OCI-LY1 (cell line): ENCODE measurements around the gene MRGPRF.

Experiments used
- H2AFZ ChIP-seq: fragments of 200-600 bp; sonication (generic), shearing (Covaris generic); 2 replicates; pipeline ENCODE4 v1.6.0; 2014; ENCODE audit warnings: antibody characterized with exemption, mild to moderate bottlenecking, low read length
- H3F3A ChIP-seq: fragments of 200-600 bp; sonication (generic), shearing (Covaris generic); 2 replicates; pipeline ENCODE4 v1.6.0; 2014; ENCODE audit warnings: mild to moderate bottlenecking, antibody characterized with exemption, low read length, moderate library complexity; ENCODE audit not compliant: insufficient read depth
- H3K27ac ChIP-seq: fragments of 200-600 bp; sonication (generic); 2 replicates; pipeline ENCODE4 v1.5.1; 2014; ENCODE audit warnings: low read length, mixed run types, mild to moderate bottlenecking, low read depth; ENCODE audit not compliant: poor library complexity, severe bottlenecking
- H3K27me3 ChIP-seq: fragments of 200-600 bp; sonication (generic); 2 replicates; pipeline ENCODE4 v1.6.0; 2014; ENCODE audit warnings: antibody characterized with exemption, mild to moderate bottlenecking, low read length, moderate library complexity; ENCODE audit not compliant: insufficient read depth
- H3K36me3 ChIP-seq: fragments of 200-600 bp; sonication (generic); 2 replicates; pipeline ENCODE4 v1.6.1; 2014; ENCODE audit warnings: mild to moderate bottlenecking, antibody characterized with exemption, low read length, moderate library complexity, mixed read lengths; ENCODE audit not compliant: insufficient read depth
- H3K4me1 ChIP-seq: fragments of 200-600 bp; sonication (generic); 2 replicates; pipeline ENCODE4 v1.5.1; 2014; ENCODE audit warnings: mild to moderate bottlenecking, low read length, moderate library complexity; ENCODE audit not compliant: insufficient read depth, severe bottlenecking
- H3K4me2 ChIP-seq: fragments of 200-600 bp; sonication (generic), shearing (Covaris generic); 2 replicates; pipeline ENCODE4 v1.6.1; 2014; ENCODE audit warnings: low read length
- H3K4me3 ChIP-seq: fragments of 200-600 bp; sonication (generic); 2 replicates; pipeline ENCODE4 v1.5.1; 2014; ENCODE audit warnings: low read length, low read depth, mild to moderate bottlenecking, mixed read lengths; ENCODE audit not compliant: poor library complexity, severe bottlenecking
- H3K79me2 ChIP-seq: fragments of 200-600 bp; shearing (Covaris generic); 2 replicates; pipeline ENCODE4 v1.6.1; 2016; ENCODE audit warnings: mixed run types, low read length, mixed read lengths; ENCODE audit not compliant: insufficient read depth
- H3K9ac ChIP-seq: fragments of 200-600 bp; sonication (generic), shearing (Covaris generic); 2 replicates; pipeline ENCODE4 v1.6.1; 2014; ENCODE audit warnings: mild to moderate bottlenecking, low read length, mixed read lengths
- H3K9me2 ChIP-seq: fragments of 200-600 bp; sonication (generic), shearing (Covaris generic); 2 replicates; pipeline ENCODE4 v1.6.1; 2014; ENCODE audit warnings: low read depth, mild to moderate bottlenecking, low read length, mixed read lengths
- H3K9me3 ChIP-seq: fragments of 200-600 bp; shearing (Covaris generic); 2 replicates; pipeline ENCODE4 v1.6.1; 2014; ENCODE audit warnings: low read length, mixed read lengths
- H4K20me1 ChIP-seq: fragments of 200-600 bp; sonication (generic), shearing (Covaris generic); 2 replicates; pipeline ENCODE4 v1.6.0; 2016; ENCODE audit warnings: mild to moderate bottlenecking, low read length; ENCODE audit not compliant: insufficient read depth
- CTCF ChIP-seq: fragments of 200-600 bp; sonication (generic), shearing (Covaris generic); IDR thresholded peaks from 2 replicates; pipeline ENCODE4 v1.5.1; 2017; ENCODE audit warnings: mild to moderate bottlenecking, antibody characterized with exemption, low read length, moderate library complexity, mixed read lengths
- EZH2 ChIP-seq: fragments of 200-600 bp; sonication (generic), shearing (Covaris generic); IDR thresholded peaks from 2 replicates; pipeline ENCODE4 v1.8.0; 2017; ENCODE audit warnings: borderline replicate concordance, mixed run types, mild to moderate bottlenecking, antibody characterized with exemption, low read length, moderate library complexity, mixed read lengths

MRGPRF gene

GRCh38 chr11:68996376-68997123 is 16.5 kb downstream of the MRGPRF start:
- Histone ChIP-seq H3K4me3 (no peak overlapping the region), H3K27ac (no peak overlapping the region), H2AFZ (no peak overlapping the region), H3F3A (no peaks in the 10 kb centered on the region), H3K9me3 (no peaks in the 10 kb centered on the region), H4K20me1 (no peaks in the 10 kb centered on the region), H3K79me2 (no peaks in the 10 kb centered on the region), H3K9ac (no peak overlapping the region), H3K36me3 (no peaks in the 10 kb centered on the region), H3K4me2 (no peak overlapping the region), H3K4me1 (no peaks in the 10 kb centered on the region), H3K9me2 (no peaks in the 10 kb centered on the region), H3K27me3 (0 out of 2 replicates have a peak, but pooled peaks cover 3% of the 10 kb centered on the region)
- no peak for TF ChIP-seq EZH2
- TF ChIP-seq CTCF: no peak

- Histone ChIP-seq H3K4me3 (no peak overlapping the region), H3K79me2 (no peaks in the 10 kb centered on the region), H3K36me3 (no peaks in the 10 kb centered on the region), H4K20me1 (no peaks in the 10 kb centered on the region), H3K9me3 (no peaks in the 10 kb centered on the region), H3K9ac (no peak overlapping the region), H3K4me2 (no peak overlapping the region), H2AFZ (no peak overlapping the region), H3F3A (no peaks in the 10 kb centered on the region), H3K27ac (no peak overlapping the region), H3K4me1 (no peaks in the 10 kb centered on the region), H3K9me2 (no peaks in the 10 kb centered on the region), H3K27me3 (0 out of 2 replicates have a peak, but pooled peaks cover 8% of the 10 kb centered on the region)
- TF ChIP-seq EZH2 (no peak), CTCF (no peak)
These were observed 18.2 kb downstream of the MRGPRF start for GRCh38 chr11:68994894-68995285.

- no peaks in the 10 kb centered on the region for H3K79me2 ChIP-seq
- H4K20me1 ChIP-seq: no peaks in the 10 kb centered on the region
- H3K27ac ChIP-seq: no peak overlapping the region
- no peak overlapping the region for H3K4me2 ChIP-seq
- H3K9ac ChIP-seq: no peak overlapping the region
- no peak overlapping the region for H3K4me3 ChIP-seq
- H3K36me3 ChIP-seq: no peaks in the 10 kb centered on the region
- TF ChIP-seq CTCF: no peak
- TF ChIP-seq EZH2: no peak
- no peak overlapping the region for H2AFZ ChIP-seq
- H3K9me3 ChIP-seq: no peaks in the 10 kb centered on the region
- no peaks in the 10 kb centered on the region for H3K9me2 ChIP-seq
- H3F3A ChIP-seq: no peaks in the 10 kb centered on the region
- 0 out of 2 replicates have a peak, but pooled peaks cover 8% of the 10 kb centered on the region for H3K27me3 ChIP-seq
- H3K4me1 ChIP-seq: no peaks in the 10 kb centered on the region
These were observed 18.7 kb downstream of the MRGPRF start for GRCh38 chr11:68994161-68994893.
